Measurements from ENCODE around the gene MAK.

DNA sequence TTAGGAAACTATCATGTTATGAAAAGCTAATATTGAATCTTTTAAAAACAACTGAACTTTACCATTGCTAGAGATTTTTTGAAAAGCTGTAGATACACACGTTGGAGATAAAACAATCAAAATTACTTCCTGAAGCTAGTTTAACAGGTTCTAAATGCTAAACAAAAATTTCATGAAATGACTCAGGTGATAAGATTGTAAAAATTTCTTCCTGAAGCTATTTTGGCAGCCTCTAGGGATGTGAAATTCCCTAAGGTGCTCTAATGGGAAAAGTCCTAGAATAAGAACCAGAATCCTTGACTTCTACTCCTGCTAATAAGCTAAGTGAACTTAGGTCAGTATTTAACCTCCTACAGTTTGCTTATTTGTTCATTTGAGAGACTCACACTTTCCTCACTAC is 35.0 kb upstream of the MAK start:
- TF ChIP-seq FOXP4 (CRISPR knock-in tag; IDR thresholded peaks at IDR 0.05) (no peak), E2F5 (CRISPR knock-in tag; IDR thresholded peaks at IDR 0.05) (no peak)
- TF ChIP-seq, protein P1, sequence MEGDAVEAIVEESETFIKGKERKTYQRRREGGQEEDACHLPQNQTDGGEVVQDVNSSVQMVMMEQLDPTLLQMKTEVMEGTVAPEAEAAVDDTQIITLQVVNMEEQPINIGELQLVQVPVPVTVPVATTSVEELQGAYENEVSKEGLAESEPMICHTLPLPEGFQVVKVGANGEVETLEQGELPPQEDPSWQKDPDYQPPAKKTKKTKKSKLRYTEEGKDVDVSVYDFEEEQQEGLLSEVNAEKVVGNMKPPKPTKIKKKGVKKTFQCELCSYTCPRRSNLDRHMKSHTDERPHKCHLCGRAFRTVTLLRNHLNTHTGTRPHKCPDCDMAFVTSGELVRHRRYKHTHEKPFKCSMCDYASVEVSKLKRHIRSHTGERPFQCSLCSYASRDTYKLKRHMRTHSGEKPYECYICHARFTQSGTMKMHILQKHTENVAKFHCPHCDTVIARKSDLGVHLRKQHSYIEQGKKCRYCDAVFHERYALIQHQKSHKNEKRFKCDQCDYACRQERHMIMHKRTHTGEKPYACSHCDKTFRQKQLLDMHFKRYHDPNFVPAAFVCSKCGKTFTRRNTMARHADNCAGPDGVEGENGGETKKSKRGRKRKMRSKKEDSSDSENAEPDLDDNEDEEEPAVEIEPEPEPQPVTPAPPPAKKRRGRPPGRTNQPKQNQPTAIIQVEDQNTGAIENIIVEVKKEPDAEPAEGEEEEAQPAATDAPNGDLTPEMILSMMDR (IDR thresholded peaks at IDR 0.05) = no peak

All from WTC11 (cell line).